AG10803 (cell line): ENCODE data around the gene XPR1.

Experiments
- DNase-seq: peaks from one replicate; pipeline ENCODE4 v3.0.0; 2010; ENCODE audit warnings: low read depth
- H3K4me3 ChIP-seq: 2 replicates; pipeline ENCODE4 v1.5.1; 2011; ENCODE audit warnings: mild to moderate bottlenecking, low read length, control low read depth
- CTCF ChIP-seq: conservative IDR thresholded peaks from 2 replicates; pipeline ENCODE4 v1.5.1; 2011; ENCODE audit warnings: mild to moderate bottlenecking, low read length, control low read depth, inconsistent platforms

XPR1 gene

GRCh38 chr1:180909005-180909414 is 277.2 kb downstream of the XPR1 start:
- H3K4me3 ChIP-seq, result no peak overlapping the region
- DNase-seq, result no peak
- no peak for TF ChIP-seq CTCF

DNA sequence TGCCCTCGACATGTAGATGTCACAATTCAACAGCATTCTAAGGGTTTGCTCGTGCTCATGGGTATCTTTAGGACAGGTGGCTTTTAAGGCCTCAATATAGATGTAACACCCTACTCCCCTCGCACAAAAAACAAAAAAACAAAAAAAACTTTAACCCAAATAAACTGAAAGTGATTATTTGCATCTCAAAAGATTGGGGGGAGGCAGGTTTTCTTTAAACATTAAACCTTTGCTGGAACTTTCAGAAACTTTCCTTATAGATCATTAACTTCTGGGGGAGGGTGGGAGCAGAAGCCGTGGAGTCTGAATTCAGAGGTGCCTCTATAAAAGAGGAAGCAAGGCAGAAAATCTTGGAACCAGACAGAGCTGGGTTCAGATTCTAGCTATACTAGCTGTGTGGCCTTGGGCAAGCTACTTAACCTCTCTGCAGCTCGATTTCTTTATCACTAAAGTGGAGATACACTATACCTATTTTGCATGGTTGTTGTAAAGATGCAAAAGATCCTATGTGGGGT is 277.7 kb downstream of the XPR1 start:
- H3K4me3 ChIP-seq, result no peak overlapping the region
- DNase-seq, result no peak
- TF ChIP-seq CTCF, result no peak

- DNase-seq, result peak; percentile 48
- no peak for TF ChIP-seq CTCF
- peak overlapping the region; percentile 63 for H3K4me3 ChIP-seq
These were observed 279.9 kb downstream of the XPR1 start for GRCh38 chr1:180911640-180912191.

- TF ChIP-seq CTCF, result no peak
- DNase-seq, result peak; percentile 46
- H3K4me3 ChIP-seq, result peak overlapping the region; percentile 63
These were observed 280.5 kb downstream of the XPR1 start for GRCh38 chr1:180912211-180912800.

GRCh38 chr1:180912801-180913565 is 281.2 kb downstream of the XPR1 start, which contains the start of gene KIAA1614:
TSS of gene KIAA1614 (plus strand) at chr1:180912897. CDS start at chr1:180913244, 347 bp downstream.
- DNase-seq, result peak; percentile 62
- no peak for TF ChIP-seq CTCF

GRCh38 chr1:180915426-180915965 is 283.7 kb downstream of the XPR1 start:
- TF ChIP-seq CTCF, result no peak
- no peak for DNase-seq
- H3K4me3 ChIP-seq, result no peak overlapping the region

More at GRCh38 chr1:180912801-180913565, 281.2 kb downstream of the XPR1 start, which contains the start of gene KIAA1614:
- peak within 1 kb of the TSS; percentile 63 for H3K4me3 ChIP-seq
